ENCODE measurements around the gene REL.
A peak's percentile ranks its signal among the peaks of the same experiment; 100 is the strongest.
"Not testable (repeated sequence)": the region's sequence is repeated elsewhere in the genome, so short reads cannot be mapped to it uniquely, and the experiment has no call there.

REL gene

GRCh38 chr2:60858897-60859311 is 22.5 kb upstream of the REL start:
- H3K9ac ChIP-seq (ENCODE audit: low read length), result no peak overlapping the region
- H2BK15ac ChIP-seq (replicated peaks; ENCODE audit: low read depth), result no peak overlapping the region
- no peaks in the 10 kb centered on the region for H3K36me3 ChIP-seq (ENCODE audit: control insufficient read depth, insufficient read depth, low read length)
- no peak overlapping the region for H3K23ac ChIP-seq (ENCODE audit: low read length)
- no peak overlapping the region for H2AK5ac ChIP-seq (ENCODE audit: low read length)
- no peak overlapping the region for H2BK120ac ChIP-seq (ENCODE audit: low read depth, low read length)
- H3K56ac ChIP-seq (ENCODE audit: low read length), result no peak overlapping the region
- no peak overlapping the region for H3K4ac ChIP-seq (ENCODE audit: low read depth, low read length)
- no peak overlapping the region for H3K4me3 ChIP-seq (ENCODE audit: low read length)
- no peak overlapping the region for H3K27ac ChIP-seq (ENCODE audit: low read depth, low read length)
- no peak for DNase-seq
- H3K4me1 ChIP-seq (ENCODE audit: control insufficient read depth, low read depth, low read length), result no peaks in the 10 kb centered on the region
- H3K4me2 ChIP-seq (ENCODE audit: low read length), result no peak overlapping the region
- H3K18ac ChIP-seq (ENCODE audit: low read length), result no peak overlapping the region
- H3K79me2 ChIP-seq (ENCODE audit: control insufficient read depth, insufficient read depth, low read length), result no peaks in the 10 kb centered on the region
- H3K27me3 ChIP-seq (ENCODE audit: insufficient read depth, low read length, poor library complexity), result no peaks in the 10 kb centered on the region
- no peak overlapping the region for H2BK5ac ChIP-seq (ENCODE audit: low read length)
- no CpG with 5 or more reads among the region's 3 CpGs for WGBS (ENCODE audit: extremely low coverage, insufficient coverage, low lambda C conversion rate)
- no peak overlapping the region for H4K8ac ChIP-seq (ENCODE audit: low read depth, low read length)
- H4K5ac ChIP-seq (ENCODE audit: low read length), result no peak overlapping the region
- no peaks in the 10 kb centered on the region for H3K79me1 ChIP-seq (ENCODE audit: low read length)

GRCh38 chr2:60861736-60862135 is 19.6 kb upstream of the REL start:
- H2BK5ac ChIP-seq (ENCODE audit: low read length), result no peak overlapping the region
- no peak overlapping the region for H2BK15ac ChIP-seq (replicated peaks; ENCODE audit: low read depth)
- H3K79me2 ChIP-seq (ENCODE audit: control insufficient read depth, insufficient read depth, low read length), result no peaks in the 10 kb centered on the region
- no peak overlapping the region for H2AK5ac ChIP-seq (ENCODE audit: low read length)
- H3K36me3 ChIP-seq (ENCODE audit: control insufficient read depth, insufficient read depth, low read length), result no peaks in the 10 kb centered on the region
- H3K9ac ChIP-seq (ENCODE audit: low read length), result no peak overlapping the region
- H3K56ac ChIP-seq (ENCODE audit: low read length), result no peak overlapping the region
- H4K5ac ChIP-seq (ENCODE audit: low read length), result no peak overlapping the region
- no peak overlapping the region for H3K18ac ChIP-seq (ENCODE audit: low read length)
- H3K27ac ChIP-seq (ENCODE audit: low read depth, low read length), result no peak overlapping the region
- WGBS (ENCODE audit: extremely low coverage, insufficient coverage, low lambda C conversion rate), result no CpG with 5 or more reads among the region's 5 CpGs
- H3K4me2 ChIP-seq (ENCODE audit: low read length), result no peak overlapping the region
- H3K4me1 ChIP-seq (ENCODE audit: control insufficient read depth, low read depth, low read length), result no peaks in the 10 kb centered on the region
- H2BK120ac ChIP-seq (ENCODE audit: low read depth, low read length), result no peak overlapping the region
- H3K79me1 ChIP-seq (ENCODE audit: low read length), result no peaks in the 10 kb centered on the region
- H3K4me3 ChIP-seq (ENCODE audit: low read length), result no peak overlapping the region
- H4K8ac ChIP-seq (ENCODE audit: low read depth, low read length), result no peak overlapping the region
- H3K23ac ChIP-seq (ENCODE audit: low read length), result no peak overlapping the region
- no peak for DNase-seq
- H3K27me3 ChIP-seq (ENCODE audit: insufficient read depth, low read length, poor library complexity), result no peaks in the 10 kb centered on the region
- H3K4ac ChIP-seq (ENCODE audit: low read depth, low read length), result no peak overlapping the region

- Histone ChIP-seq H3K79me2 (ENCODE audit: control insufficient read depth, insufficient read depth, low read length) (no peaks in the 10 kb centered on the region), H3K4me2 (ENCODE audit: low read length) (no peak overlapping the region), H3K27ac (ENCODE audit: low read depth, low read length) (no peak overlapping the region), H3K23ac (ENCODE audit: low read length) (no peak overlapping the region), H3K18ac (ENCODE audit: low read length) (no peak overlapping the region), H3K9ac (ENCODE audit: low read length) (no peak overlapping the region), H2BK120ac (ENCODE audit: low read depth, low read length) (no peak overlapping the region), H3K4me1 (ENCODE audit: control insufficient read depth, low read depth, low read length) (no peaks in the 10 kb centered on the region), H2BK5ac (ENCODE audit: low read length) (no peak overlapping the region), H3K4me3 (ENCODE audit: low read length) (no peak overlapping the region), H3K36me3 (ENCODE audit: control insufficient read depth, insufficient read depth, low read length) (no peaks in the 10 kb centered on the region), H3K79me1 (ENCODE audit: low read length) (no peaks in the 10 kb centered on the region), H3K27me3 (ENCODE audit: insufficient read depth, low read length, poor library complexity) (no peaks in the 10 kb centered on the region), H2AK5ac (ENCODE audit: low read length) (no peak overlapping the region), H4K5ac (ENCODE audit: low read length) (no peak overlapping the region), H3K56ac (ENCODE audit: low read length) (no peak overlapping the region), H4K8ac (ENCODE audit: low read depth, low read length) (no peak overlapping the region), H2BK15ac (replicated peaks; ENCODE audit: low read depth) (no peak overlapping the region), H3K4ac (ENCODE audit: low read depth, low read length) (no peak overlapping the region)
- WGBS (ENCODE audit: extremely low coverage, insufficient coverage, low lambda C conversion rate), result no CpG with 5 or more reads among the region's 1 CpG
- no peak for DNase-seq
Observed at GRCh38 chr2:60862642-60863041, 18.7 kb upstream of the REL start.

- H3K56ac ChIP-seq (ENCODE audit: low read length); H3K79me2 ChIP-seq (ENCODE audit: control insufficient read depth, insufficient read depth, low read length); H4K8ac ChIP-seq (ENCODE audit: low read depth, low read length); H3K36me3 ChIP-seq (ENCODE audit: control insufficient read depth, insufficient read depth, low read length); H3K4me1 ChIP-seq (ENCODE audit: control insufficient read depth, low read depth, low read length); H2BK120ac ChIP-seq (ENCODE audit: low read depth, low read length); H3K79me1 ChIP-seq (ENCODE audit: low read length); H3K27me3 ChIP-seq (ENCODE audit: insufficient read depth, low read length, poor library complexity); H3K23ac ChIP-seq (ENCODE audit: low read length); H3K4ac ChIP-seq (ENCODE audit: low read depth, low read length); H3K9ac ChIP-seq (ENCODE audit: low read length); H3K4me3 ChIP-seq (ENCODE audit: low read length); H3K18ac ChIP-seq (ENCODE audit: low read length); H2BK15ac ChIP-seq (replicated peaks; ENCODE audit: low read depth); H3K4me2 ChIP-seq (ENCODE audit: low read length); H4K5ac ChIP-seq (ENCODE audit: low read length); H3K27ac ChIP-seq (ENCODE audit: low read depth, low read length); H2AK5ac ChIP-seq (ENCODE audit: low read length); DNase-seq; H2BK5ac ChIP-seq (ENCODE audit: low read length): not testable (repeated sequence)
- no CpG with 5 or more reads among the region's 3 CpGs for whole genome bisulfite sequencing (ENCODE audit: extremely low coverage, insufficient coverage, low lambda C conversion rate)
Observed at GRCh38 chr2:60865361-60865760, 16.0 kb upstream of the REL start.

- Histone ChIP-seq H2BK5ac (ENCODE audit: low read length) (no peak overlapping the region), H3K4me3 (ENCODE audit: low read length) (no peak overlapping the region), H3K79me2 (ENCODE audit: control insufficient read depth, insufficient read depth, low read length) (no peaks in the 10 kb centered on the region), H4K8ac (ENCODE audit: low read depth, low read length) (no peak overlapping the region), H4K5ac (ENCODE audit: low read length) (no peak overlapping the region), H3K9ac (ENCODE audit: low read length) (no peak overlapping the region), H3K4me2 (ENCODE audit: low read length) (no peak overlapping the region), H2BK15ac (replicated peaks; ENCODE audit: low read depth) (no peak overlapping the region), H3K18ac (ENCODE audit: low read length) (no peak overlapping the region), H2BK120ac (ENCODE audit: low read depth, low read length) (no peak overlapping the region), H3K27me3 (ENCODE audit: insufficient read depth, low read length, poor library complexity) (no peaks in the 10 kb centered on the region), H3K23ac (ENCODE audit: low read length) (no peak overlapping the region), H3K4ac (ENCODE audit: low read depth, low read length) (no peak overlapping the region), H3K56ac (ENCODE audit: low read length) (no peak overlapping the region), H3K27ac (ENCODE audit: low read depth, low read length) (no peak overlapping the region), H3K4me1 (ENCODE audit: control insufficient read depth, low read depth, low read length) (no peaks in the 10 kb centered on the region), H2AK5ac (ENCODE audit: low read length) (no peak overlapping the region), H3K36me3 (ENCODE audit: control insufficient read depth, insufficient read depth, low read length) (no peaks in the 10 kb centered on the region), H3K79me1 (ENCODE audit: low read length) (no peaks in the 10 kb centered on the region)
- WGBS (ENCODE audit: extremely low coverage, insufficient coverage, low lambda C conversion rate), result no CpG with 5 or more reads among the region's 3 CpGs
- peak; percentile 31 for DNase-seq
Observed at GRCh38 chr2:60867007-60867406, 14.4 kb upstream of the REL start.

GRCh38 chr2:60867848-60868247 is 13.5 kb upstream of the REL start:
- H3K27me3 ChIP-seq (ENCODE audit: insufficient read depth, low read length, poor library complexity), result no peaks in the 10 kb centered on the region
- H3K4me1 ChIP-seq (ENCODE audit: control insufficient read depth, low read depth, low read length), result no peaks in the 10 kb centered on the region
- no peak overlapping the region for H4K5ac ChIP-seq (ENCODE audit: low read length)
- no peak overlapping the region for H3K4ac ChIP-seq (ENCODE audit: low read depth, low read length)
- DNase-seq, result no peak
- no peak overlapping the region for H3K18ac ChIP-seq (ENCODE audit: low read length)
- no peaks in the 10 kb centered on the region for H3K36me3 ChIP-seq (ENCODE audit: control insufficient read depth, insufficient read depth, low read length)
- H2BK15ac ChIP-seq (replicated peaks; ENCODE audit: low read depth), result no peak overlapping the region
- H3K4me3 ChIP-seq (ENCODE audit: low read length), result no peak overlapping the region
- no peak overlapping the region for H3K9ac ChIP-seq (ENCODE audit: low read length)
- no peak overlapping the region for H3K27ac ChIP-seq (ENCODE audit: low read depth, low read length)
- H2BK120ac ChIP-seq (ENCODE audit: low read depth, low read length), result no peak overlapping the region
- no peak overlapping the region for H3K56ac ChIP-seq (ENCODE audit: low read length)
- no peak overlapping the region for H2AK5ac ChIP-seq (ENCODE audit: low read length)
- no peak overlapping the region for H2BK5ac ChIP-seq (ENCODE audit: low read length)
- no peak overlapping the region for H4K8ac ChIP-seq (ENCODE audit: low read depth, low read length)
- no peaks in the 10 kb centered on the region for H3K79me2 ChIP-seq (ENCODE audit: control insufficient read depth, insufficient read depth, low read length)
- no CpG with 5 or more reads among the region's 5 CpGs for WGBS (ENCODE audit: extremely low coverage, insufficient coverage, low lambda C conversion rate)
- H3K23ac ChIP-seq (ENCODE audit: low read length), result no peak overlapping the region
- H3K4me2 ChIP-seq (ENCODE audit: low read length), result no peak overlapping the region
- no peaks in the 10 kb centered on the region for H3K79me1 ChIP-seq (ENCODE audit: low read length)

Measured in mesendoderm (in vitro differentiated cells).